Inflammatory macrophage treated with lipopolysaccharide for 4 hours (primary cell): ENCODE results near the gene AFDN.
A peak's percentile ranks its signal among the peaks of the same experiment; 100 is the strongest.

Experiments
- DNase-seq: peaks from one replicate; pipeline ENCODE4 v3.0.0-alpha.2; 2020

AFDN gene

DNA sequence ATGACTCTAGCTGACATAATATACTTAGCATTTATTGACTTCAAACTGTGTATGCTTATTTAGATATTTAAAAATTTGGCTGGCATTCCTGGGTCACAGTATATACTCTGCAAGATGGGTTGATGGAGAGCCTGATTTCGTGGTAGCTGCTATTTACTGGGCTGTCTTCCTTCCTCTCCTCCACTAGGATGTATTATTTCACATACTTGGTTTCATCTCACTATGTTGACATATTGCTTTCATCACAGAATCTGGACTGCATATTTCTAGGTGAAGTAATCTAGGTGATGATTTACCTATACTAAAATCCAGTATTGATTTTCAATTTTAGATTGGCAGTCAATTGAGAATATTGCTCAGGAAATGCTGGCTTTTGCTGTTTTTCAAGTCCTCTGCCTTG is 15.7 kb downstream of the AFDN start:
- no peak for DNase-seq

DNA sequence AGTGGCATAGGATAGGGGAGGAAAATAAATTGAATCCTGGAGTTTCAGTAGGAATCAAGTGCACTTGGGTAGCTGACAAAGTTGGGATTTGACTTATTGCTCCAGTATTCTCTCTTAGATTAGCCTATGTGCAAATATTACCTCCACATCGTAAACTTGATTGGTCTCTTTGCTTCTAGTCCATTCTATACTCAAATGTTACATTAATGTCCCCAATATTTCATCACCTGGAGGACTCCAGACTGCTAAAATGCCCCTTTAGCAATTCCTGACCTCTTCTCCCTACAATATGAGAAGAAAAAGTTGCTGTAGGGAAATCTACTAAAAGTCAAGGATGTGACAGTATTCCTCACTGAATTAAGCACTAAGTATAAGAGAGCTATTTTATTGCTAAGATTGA is 16.3 kb downstream of the AFDN start:
- no peak for DNase-seq

GRCh38 chr6:167845856-167846255 is 19.1 kb downstream of the AFDN start:
- no peak for DNase-seq

DNA sequence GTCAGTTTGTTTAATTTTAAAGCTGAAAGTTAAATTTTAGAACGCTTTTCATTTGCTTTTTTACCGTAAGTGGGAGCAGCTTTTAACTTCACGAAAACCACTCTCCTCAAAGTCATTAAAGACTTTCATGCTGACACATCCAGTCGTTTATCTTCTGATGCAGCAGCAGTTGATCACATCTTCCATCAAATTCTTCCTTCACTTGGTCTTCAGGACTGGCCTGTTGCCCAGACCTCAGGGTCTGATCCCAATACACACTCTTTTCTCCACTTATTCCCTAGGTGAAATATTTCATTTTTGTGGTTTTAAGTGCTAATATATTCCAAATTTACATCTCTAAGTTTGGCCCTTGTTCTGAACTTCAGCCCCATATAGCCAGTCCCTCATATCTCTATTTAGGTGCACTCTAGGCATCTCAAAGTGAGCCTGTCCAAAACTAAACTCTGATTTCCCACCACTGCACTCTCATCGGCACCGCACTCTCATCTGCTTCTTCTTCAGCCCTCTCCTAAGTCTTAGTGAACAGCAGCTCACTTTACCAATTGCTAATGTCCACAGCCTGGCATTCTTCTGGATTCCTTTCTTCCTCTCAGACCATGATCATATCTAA is 20.4 kb downstream of the AFDN start:
- DNase-seq: no peak

- DNase-seq: no peak
These were observed 21.2 kb downstream of the AFDN start for GRCh38 chr6:167847936-167848335.

DNA sequence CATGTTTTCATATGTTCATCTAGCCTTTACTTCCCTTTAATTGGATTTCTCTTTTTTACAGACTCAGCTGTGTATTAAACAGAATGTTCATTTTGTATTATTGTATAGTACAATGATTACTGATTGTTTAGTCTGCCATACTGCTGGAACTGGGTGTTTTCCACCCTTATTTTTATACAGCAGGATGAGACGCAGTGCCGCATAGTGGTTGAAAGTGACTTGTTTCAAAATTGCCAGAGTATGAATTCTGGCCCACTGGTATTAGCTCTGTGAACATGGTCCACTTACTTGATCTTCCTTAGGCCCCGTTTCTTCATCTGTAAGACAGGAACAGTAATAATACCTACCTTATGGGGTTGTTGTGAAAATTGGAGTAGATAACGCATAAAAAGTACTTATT is 22.1 kb downstream of the AFDN start:
- no peak for DNase-seq

GRCh38 chr6:167849846-167850459 is 23.2 kb downstream of the AFDN start:
- no peak for DNase-seq

GRCh38 chr6:167850782-167851181 is 24.1 kb downstream of the AFDN start:
- no peak for DNase-seq

DNA sequence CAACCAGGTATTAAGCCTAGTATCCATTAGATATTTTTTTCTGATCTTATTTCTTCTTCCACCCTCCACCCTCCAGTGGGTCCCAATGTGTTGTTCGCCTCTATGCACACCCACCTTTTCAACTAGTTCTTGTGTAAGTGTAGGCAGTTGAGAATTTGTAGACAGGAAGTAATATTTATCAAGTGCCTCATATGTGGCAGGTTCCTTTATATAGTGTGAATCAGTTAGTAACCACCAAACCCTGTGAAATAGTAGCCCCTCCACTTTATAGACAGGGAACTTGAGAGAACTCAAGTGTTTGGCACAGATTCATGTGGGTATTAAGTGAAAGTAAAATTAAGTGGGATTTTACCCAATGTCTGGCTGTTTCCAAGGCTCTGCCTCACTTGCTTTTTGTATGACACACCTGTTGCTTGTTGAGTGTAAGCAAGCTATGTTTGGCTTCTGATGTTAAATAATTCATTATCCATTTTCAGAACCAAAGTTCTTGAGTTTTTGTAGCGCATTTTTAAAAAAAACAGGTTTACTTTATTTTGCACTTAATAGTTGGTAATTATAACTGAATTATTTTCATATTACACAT is 24.8 kb downstream of the AFDN start:
- no peak for DNase-seq

DNA sequence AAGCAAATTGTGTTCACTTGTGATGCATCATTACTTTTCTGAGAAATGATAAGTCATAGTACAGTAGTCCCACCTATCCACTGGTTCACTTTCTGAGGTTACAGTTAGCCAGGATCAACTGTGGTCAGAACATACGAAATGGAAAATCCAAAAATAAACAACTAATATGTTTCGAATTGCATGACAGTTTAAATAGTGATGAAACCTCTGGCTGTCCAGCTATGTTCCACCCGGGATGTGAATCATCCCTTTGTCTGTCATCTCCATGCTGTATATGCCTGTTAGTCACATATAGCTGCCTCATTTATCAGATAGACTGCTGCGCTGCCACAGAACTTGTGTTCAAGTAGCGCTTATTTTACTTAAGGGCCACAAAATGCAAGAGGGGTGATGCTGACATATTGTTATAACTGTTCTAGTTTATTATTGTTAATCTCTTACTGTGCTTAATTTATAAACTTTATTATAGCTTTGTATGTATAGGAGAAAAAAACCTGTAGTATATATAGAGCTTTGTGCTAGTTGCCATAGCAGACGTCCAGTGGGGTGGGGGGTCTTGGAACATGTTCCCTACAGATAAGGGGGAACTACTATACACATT is 29.2 kb downstream of the AFDN start:
- DNase-seq: peak; percentile 65

- DNase-seq: no peak
These were observed 29.8 kb downstream of the AFDN start for GRCh38 chr6:167856474-167856873.

DNA sequence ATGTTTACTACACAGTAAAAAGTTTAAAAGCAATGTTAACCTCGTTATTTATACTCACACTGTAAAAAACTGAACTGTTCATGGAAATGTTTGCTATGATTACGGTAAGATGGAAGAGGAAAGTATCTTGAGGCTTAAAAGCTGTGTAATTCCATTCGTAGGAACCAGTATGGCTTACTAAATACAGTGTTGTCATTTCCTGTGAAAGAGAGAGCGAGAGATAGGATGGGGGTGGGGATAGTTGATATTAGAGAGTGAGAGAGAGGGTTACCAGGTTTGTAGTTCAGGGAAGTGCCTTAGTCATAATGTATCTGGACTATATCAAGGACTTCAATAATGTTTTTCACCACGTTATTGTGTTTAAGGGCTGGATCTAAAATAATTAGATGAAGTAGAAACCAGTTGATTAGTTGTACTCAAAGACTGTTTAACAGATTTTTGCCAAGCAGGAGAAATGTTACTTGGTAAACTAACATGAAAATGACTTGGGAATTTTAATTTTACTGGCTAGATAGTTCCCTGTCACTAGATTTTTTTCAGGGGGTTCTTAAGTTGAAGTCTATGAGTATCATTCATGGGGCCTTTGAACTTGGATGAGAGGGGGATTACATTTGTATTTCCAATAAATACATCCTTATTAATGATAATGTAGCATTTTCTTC is 30.4 kb downstream of the AFDN start:
- peak; percentile 39 for DNase-seq

DNA sequence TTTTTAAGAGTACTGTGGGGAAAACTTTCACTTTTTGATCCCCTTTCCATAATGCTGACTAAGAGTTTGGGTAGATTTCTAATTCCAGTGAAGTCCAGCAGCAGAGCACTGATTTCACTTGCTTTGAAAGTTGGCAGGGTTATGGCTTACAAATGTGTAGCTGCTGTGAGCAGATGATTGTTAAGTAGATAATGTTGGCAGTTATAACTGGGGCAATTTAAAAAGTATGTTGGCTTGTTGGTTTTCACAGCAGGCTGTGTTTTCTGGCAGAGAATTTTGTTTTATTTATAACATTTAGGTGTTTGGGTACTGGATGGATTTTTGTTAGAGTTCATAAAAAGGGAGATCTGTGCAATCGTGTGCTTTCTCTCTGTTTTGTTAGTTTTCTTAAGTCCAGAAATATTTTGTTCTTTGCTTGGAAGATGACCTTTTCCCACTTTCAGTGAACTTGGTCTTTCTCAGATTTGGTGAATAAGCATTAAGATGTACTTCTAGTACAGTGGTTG is 31.4 kb downstream of the AFDN start:
- no peak for DNase-seq

DNA sequence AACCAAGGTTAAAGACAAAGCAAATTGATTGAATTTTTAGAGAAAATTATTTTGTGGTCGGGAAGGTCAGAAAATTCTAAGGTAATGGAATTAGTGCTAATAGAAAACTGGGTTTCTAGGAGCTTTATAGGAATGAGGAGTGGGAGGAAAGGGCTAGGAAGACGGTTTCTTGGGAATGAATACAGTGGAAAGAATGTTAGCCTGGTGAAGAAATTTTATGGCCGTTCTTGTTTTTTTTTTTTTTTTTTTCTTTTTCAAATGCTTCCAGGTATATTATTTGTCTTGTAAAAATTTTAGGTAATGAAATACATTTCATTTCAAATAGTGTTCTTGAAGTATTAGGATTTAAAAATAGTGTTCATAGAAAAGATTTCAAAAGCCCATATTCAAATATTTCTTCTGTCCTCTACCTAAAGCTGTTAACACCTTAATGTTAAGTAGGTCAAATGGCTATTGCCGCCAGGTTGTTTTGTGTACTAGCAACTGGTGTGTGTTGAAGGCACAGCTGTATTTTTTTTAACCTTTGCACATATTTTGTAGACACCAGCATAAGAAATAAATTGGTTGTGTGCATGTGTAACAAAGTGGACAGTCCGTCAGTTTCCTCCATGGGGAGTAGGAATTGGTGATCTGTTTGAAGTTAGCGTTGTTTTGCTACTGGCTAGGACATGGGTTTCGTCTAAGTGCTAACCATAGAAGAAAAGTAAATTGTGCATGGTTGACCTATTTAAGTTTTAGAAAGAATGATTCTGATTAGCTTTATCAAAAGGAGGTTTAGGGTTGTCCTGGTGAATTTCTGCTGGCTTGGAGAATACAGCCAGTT is 32.3 kb downstream of the AFDN start:
- no peak for DNase-seq

GRCh38 chr6:167860550-167861226 is 34.0 kb downstream of the AFDN start:
- DNase-seq: no peak

GRCh38 chr6:167861424-167861823 is 34.7 kb downstream of the AFDN start:
- DNase-seq: no peak

DNA sequence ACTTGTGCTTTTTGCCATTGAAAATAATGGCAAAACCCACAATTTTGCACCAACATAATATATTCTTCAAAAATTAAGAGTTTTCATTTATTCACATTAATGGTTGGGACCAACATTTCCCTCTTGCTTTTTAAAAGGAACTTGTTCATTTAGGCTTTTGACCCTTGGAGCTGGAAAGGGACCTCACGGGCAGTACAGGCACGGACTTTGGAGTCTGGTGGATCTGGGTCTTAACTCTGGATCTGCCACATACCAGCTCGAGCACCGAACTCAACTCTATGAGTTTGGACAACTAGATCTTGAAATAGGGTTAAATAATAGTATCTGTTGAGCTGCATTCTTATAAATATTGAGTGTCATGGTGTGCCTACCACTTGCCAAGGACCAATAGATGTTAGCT is 37.2 kb downstream of the AFDN start:
- no peak for DNase-seq

- DNase-seq: no peak
These were observed 39.9 kb downstream of the AFDN start for GRCh38 chr6:167866642-167867041.

DNA sequence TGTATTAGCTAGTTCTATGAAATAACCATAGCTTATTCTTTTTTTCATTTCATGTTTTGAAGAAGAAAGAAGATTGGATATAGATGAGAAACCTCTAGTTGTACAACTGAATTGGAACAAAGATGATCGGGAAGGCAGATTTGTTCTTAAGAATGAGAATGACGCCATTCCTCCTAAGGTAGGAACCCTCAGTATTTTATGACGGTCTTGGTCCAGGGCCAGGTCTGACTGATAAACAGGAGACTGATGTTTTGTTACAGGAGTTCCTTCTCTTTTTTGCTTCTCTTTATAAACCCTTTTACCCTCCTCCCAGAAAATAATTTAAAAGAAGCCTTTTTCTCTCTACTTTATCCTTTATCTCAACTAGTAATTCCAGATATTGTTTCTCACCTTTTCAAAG is 43.6 kb downstream of the AFDN start:
- DNase-seq: no peak

DNA sequence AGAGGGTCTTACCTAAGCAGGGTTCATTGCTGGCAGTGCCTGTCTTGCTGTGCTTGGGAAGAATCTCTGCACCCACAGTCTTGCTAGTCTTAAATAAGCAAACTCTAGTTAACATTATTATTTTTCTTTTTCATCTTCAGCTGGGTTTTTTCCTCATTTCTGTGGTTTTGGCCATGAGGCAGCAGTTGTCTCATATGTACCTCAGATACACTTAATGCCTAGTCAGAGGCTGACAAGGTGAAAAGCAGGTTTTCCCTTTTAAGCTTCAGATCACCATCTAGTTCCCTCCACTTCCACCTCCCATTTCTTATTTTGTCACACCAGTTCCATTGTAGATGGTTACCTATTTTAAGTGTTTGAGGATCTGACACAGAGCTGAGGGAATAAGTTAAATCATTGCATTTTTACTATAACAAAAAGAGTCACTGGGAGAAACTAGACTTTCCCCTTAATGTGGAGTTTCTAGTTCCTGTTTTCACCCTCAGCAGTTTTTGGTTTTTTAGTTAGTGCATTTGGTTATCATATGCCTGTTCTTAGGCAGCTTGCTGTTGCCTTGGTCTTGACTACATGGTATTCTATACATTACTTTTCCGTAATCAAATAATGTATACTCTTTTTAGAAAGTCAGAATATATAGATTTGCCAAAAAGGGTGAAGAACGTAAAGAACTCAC is 46.0 kb downstream of the AFDN start:
- DNase-seq: no peak

DNA sequence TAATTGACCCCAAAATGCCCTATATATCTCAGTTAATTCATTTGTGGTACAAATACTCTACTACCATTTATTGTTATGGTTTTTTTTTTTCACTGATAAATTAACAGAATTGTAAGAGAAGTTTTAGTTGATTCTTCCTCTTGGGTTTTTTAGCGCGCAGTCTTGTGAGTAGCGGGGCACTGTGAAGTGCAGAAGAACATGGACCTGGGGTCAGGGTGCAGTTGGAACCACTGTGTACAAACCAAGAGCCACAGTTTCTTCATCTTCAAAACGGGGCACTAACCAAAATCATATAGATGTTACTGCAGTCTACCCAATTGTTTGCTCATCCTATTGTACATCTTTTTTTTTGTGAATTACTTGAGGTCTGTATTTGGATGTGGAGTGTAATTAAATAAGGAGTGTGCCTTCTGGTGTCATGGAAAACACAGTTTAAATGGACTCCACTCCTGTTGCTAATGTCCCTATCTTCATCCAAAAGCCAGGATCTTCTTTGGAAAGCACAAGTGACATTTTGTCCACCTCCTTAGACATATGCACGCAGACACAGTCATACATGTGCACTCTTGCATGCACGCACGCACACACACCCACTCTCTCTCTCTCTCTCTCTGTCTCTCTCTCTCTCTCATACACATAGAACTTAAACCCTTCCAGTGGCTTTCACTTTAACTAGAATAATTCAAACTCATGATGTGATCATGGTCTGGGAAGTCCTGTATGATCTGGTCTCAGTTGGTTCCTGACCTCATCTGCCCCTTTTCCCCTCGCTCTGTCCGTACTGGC is 51.5 kb downstream of the AFDN start:
- no peak for DNase-seq
